ENCODE data around the gene RHOG. TPM values are rescaled to one million over a fixed set of nuclear protein-coding genes. Genes with fewer than 3 reads are reported as not detected.

Gene RHOG
- total and polyA plus RNA-seq, 4 experiments from 2014 or later, result 99.4 to 228 (median 114) TPM

- peak within 1 kb of the TSS; percentile 99 to 100 (median 99) for H3K27ac Mint-ChIP-seq
- peak within 1 kb of the TSS; percentile 90 to 97 (median 94) for H3K4me3 Mint-ChIP-seq
- intact Hi-C loops (cut with micrococcal nuclease), result loop anchor here (1.0 to 5.0 kb wide), 7 partner anchors 9 to 217 kb away; no protein-coding TSS in a partner anchor
- ChIA-PET CTCF (ENCODE audit: partially characterized antibody) (interaction anchor here (0.5 to 25.8 kb wide), 63 partner anchors 16 to 332 kb away, joined by 3 to 934 read pairs (median 7); partner anchors contain the start of genes PGAP2 and RHOG), POLR2A (ENCODE audit: partially characterized antibody) (interaction anchor here (0.8 to 9.1 kb wide), 52 partner anchors 9 to 243 kb away, joined by 3 to 659 read pairs (median 8); partner anchors contain the start of genes NUP98, PGAP2, RHOG and RRM1)
- H3K9me3 Mint-ChIP-seq, result peaks cover 0 to 2% (median 0%) of the 10 kb centered on the region in 8 donors
- H3K4me1 ChIP-seq (ENCODE audit: insufficient read depth, low read length), result peaks cover 64% of the 10 kb centered on the region
- H3K36me3 ChIP-seq (ENCODE audit: insufficient read depth, low read length), result no peaks in the 10 kb centered on the region
- peak within 1 kb of the TSS; percentile 91 to 92 for H3K4me3 ChIP-seq (ENCODE audit: low read length in 2 of 2)
- peaks cover 49 to 71% (median 61%) of the 10 kb centered on the region in 4 donors for H3K4me1 Mint-ChIP-seq
- DNase-seq, result peak; percentile 96 to 98 (median 97)
- no peaks in the 10 kb centered on the region for H3K9me3 ChIP-seq (ENCODE audit: control insufficient read depth in 1 of 2, low read length in 2 of 2)
- no peaks in the 10 kb centered on the region for H3K27me3 Mint-ChIP-seq
- peaks cover 4 to 25% of the 10 kb centered on the region in 2 donors for H3K36me3 Mint-ChIP-seq
- no peaks in the 10 kb centered on the region for H3K27me3 ChIP-seq (ENCODE audit: insufficient read depth, low read length)
- H3K27ac ChIP-seq (ENCODE audit: low read depth, low read length), result peak within 1 kb of the TSS; percentile 94
These were observed 14.4 kb upstream of the RHOG start, which contains the start of gene STIM1 for GRCh38 chr11:3854977-3855807. TSS of gene STIM1 (plus strand) at chr11:3855664. CDS start at chr11:3856271, 607 bp downstream.

GRCh38 chr11:3854660-3854976 lies 13.9 kb upstream of the RHOG start:
- peaks cover 4 to 25% of the 10 kb centered on the region in 2 donors for H3K36me3 Mint-ChIP-seq
- POLR2A ChIA-PET (ENCODE audit: partially characterized antibody), result interaction anchor here (0.8 to 9.1 kb wide), 51 partner anchors 9 to 244 kb away, joined by 3 to 659 read pairs (median 8); partner anchors contain the start of genes NUP98, PGAP2, RHOG and RRM1
- H3K4me1 Mint-ChIP-seq, result peaks cover 45 to 66% (median 56%) of the 10 kb centered on the region in 4 donors
- peak overlapping the region; percentile 20 to 91 for H3K4me3 ChIP-seq (ENCODE audit: low read length in 2 of 2)
- H3K9me3 ChIP-seq (ENCODE audit: control insufficient read depth in 1 of 2, low read length in 2 of 2), result no peaks in the 10 kb centered on the region
- no peaks in the 10 kb centered on the region for H3K36me3 ChIP-seq (ENCODE audit: insufficient read depth, low read length)
- peaks cover 58% of the 10 kb centered on the region for H3K4me1 ChIP-seq (ENCODE audit: insufficient read depth, low read length)
- peak overlapping the region; percentile 94 for H3K27ac ChIP-seq (ENCODE audit: low read depth, low read length)
- H3K4me3 Mint-ChIP-seq, result peak overlapping the region; percentile 89 to 97 (median 92)
- no peaks in the 10 kb centered on the region for H3K27me3 Mint-ChIP-seq
- no peak for DNase-seq
- CTCF ChIA-PET (ENCODE audit: partially characterized antibody), result interaction anchor here (0.7 to 25.8 kb wide), 60 partner anchors 16 to 332 kb away, joined by 3 to 934 read pairs (median 8); partner anchors contain the start of genes PGAP2 and RHOG
- H3K9me3 Mint-ChIP-seq, result peaks cover 0 to 2% (median 0%) of the 10 kb centered on the region in 8 donors
- intact Hi-C loops (cut with micrococcal nuclease), result loop anchor here (1.0 to 2.0 kb wide), 4 partner anchors 13 to 218 kb away; no protein-coding TSS in a partner anchor
- H3K27ac Mint-ChIP-seq, result peak overlapping the region; percentile 99 to 100 (median 99)
- H3K27me3 ChIP-seq (ENCODE audit: insufficient read depth, low read length), result no peaks in the 10 kb centered on the region

GRCh38 chr11:3853899-3854659 lies 13.3 kb upstream of the RHOG start:
- Histone ChIP-seq H3K36me3 (ENCODE audit: insufficient read depth, low read length) (no peaks in the 10 kb centered on the region), H3K27ac (ENCODE audit: low read depth, low read length) (peak overlapping the region; percentile 94), H3K4me3 (ENCODE audit: low read length in 2 of 2) (peak overlapping the region; percentile 20 to 91), H3K27me3 (ENCODE audit: insufficient read depth, low read length) (no peaks in the 10 kb centered on the region), H3K9me3 (ENCODE audit: control insufficient read depth in 1 of 2, low read length in 2 of 2) (no peaks in the 10 kb centered on the region), H3K4me1 (ENCODE audit: insufficient read depth, low read length) (peaks cover 58% of the 10 kb centered on the region)
- peaks cover 0 to 2% (median 0%) of the 10 kb centered on the region in 8 donors for H3K9me3 Mint-ChIP-seq
- peaks cover 4 to 25% of the 10 kb centered on the region in 2 donors for H3K36me3 Mint-ChIP-seq
- peak overlapping the region; percentile 99 to 100 (median 99) for H3K27ac Mint-ChIP-seq
- intact Hi-C loops (cut with micrococcal nuclease), result loop anchor here (1.0 to 2.0 kb wide), 4 partner anchors 13 to 218 kb away; no protein-coding TSS in a partner anchor
- ChIA-PET POLR2A (ENCODE audit: partially characterized antibody) (interaction anchor here (0.9 to 9.1 kb wide), 44 partner anchors 10 to 245 kb away, joined by 3 to 659 read pairs (median 10); partner anchors contain the start of genes NUP98, PGAP2, RHOG and RRM1), CTCF (ENCODE audit: partially characterized antibody) (interaction anchor here (0.7 to 25.8 kb wide), 58 partner anchors 15 to 333 kb away, joined by 3 to 934 read pairs (median 8); partner anchors contain the start of genes PGAP2 and RHOG)
- H3K4me1 Mint-ChIP-seq, result peaks cover 45 to 65% (median 55%) of the 10 kb centered on the region in 4 donors
- H3K4me3 Mint-ChIP-seq, result peak overlapping the region; percentile 89 to 97 (median 92)
- no peaks in the 10 kb centered on the region for H3K27me3 Mint-ChIP-seq
- DNase-seq, result peak; percentile 79 to 87 (median 84)

GRCh38 chr11:3853545-3853842 lies 12.7 kb upstream of the RHOG start:
- H3K4me1 ChIP-seq (ENCODE audit: insufficient read depth, low read length), result peaks cover 53% of the 10 kb centered on the region
- no peak overlapping the region for H3K4me3 ChIP-seq (ENCODE audit: low read length in 2 of 2)
- no peak for DNase-seq
- peak overlapping the region; percentile 7 to 97 (median 90) for H3K4me3 Mint-ChIP-seq
- peaks cover 0 to 2% (median 0%) of the 10 kb centered on the region in 8 donors for H3K9me3 Mint-ChIP-seq
- peak overlapping the region; percentile 94 for H3K27ac ChIP-seq (ENCODE audit: low read depth, low read length)
- H3K9me3 ChIP-seq (ENCODE audit: control insufficient read depth in 1 of 2, low read length in 2 of 2), result no peaks in the 10 kb centered on the region
- CTCF ChIA-PET (ENCODE audit: partially characterized antibody), result interaction anchor here (0.7 to 25.8 kb wide), 17 partner anchors 15 to 232 kb away, joined by 3 to 934 read pairs (median 24); partner anchors contain the start of genes PGAP2 and RHOG
- H3K36me3 ChIP-seq (ENCODE audit: insufficient read depth, low read length), result no peaks in the 10 kb centered on the region
- H3K4me1 Mint-ChIP-seq, result peaks cover 41 to 62% (median 51%) of the 10 kb centered on the region in 4 donors
- peaks cover 4 to 25% of the 10 kb centered on the region in 2 donors for H3K36me3 Mint-ChIP-seq
- no peaks in the 10 kb centered on the region for H3K27me3 ChIP-seq (ENCODE audit: insufficient read depth, low read length)
- no peaks in the 10 kb centered on the region for H3K27me3 Mint-ChIP-seq
- intact Hi-C loops (cut with micrococcal nuclease), result no loop called here
- H3K27ac Mint-ChIP-seq, result peak overlapping the region; percentile 99 to 100 (median 99)
- POLR2A ChIA-PET (ENCODE audit: partially characterized antibody), result interaction anchor here (1.1 to 9.1 kb wide), 18 partner anchors 11 to 240 kb away, joined by 3 to 659 read pairs (median 26); partner anchors contain the start of genes NUP98, PGAP2, RHOG and RRM1

- POLR2A ChIA-PET (ENCODE audit: partially characterized antibody), result interaction anchor here (0.7 to 9.1 kb wide), 14 partner anchors 9 to 224 kb away, joined by 3 to 659 read pairs (median 4); partner anchors contain the start of genes PGAP2 and RHOG
- H3K4me1 Mint-ChIP-seq, result peaks cover 25 to 38% (median 30%) of the 10 kb centered on the region in 4 donors
- H3K27ac Mint-ChIP-seq, result peak overlapping the region; percentile 4 to 76 (median 62)
These were observed 8.6 kb upstream of the RHOG start for GRCh38 chr11:3849297-3849874.

GRCh38 chr11:3845670-3846069 lies 4.9 kb upstream of the RHOG start:
- DNase-seq, result no peak
- Mint-ChIP-seq H3K27me3 (no peaks in the 10 kb centered on the region), H3K4me1 (peaks cover 12 to 29% (median 17%) of the 10 kb centered on the region in 4 donors), H3K36me3 (peaks cover 0 to 5% of the 10 kb centered on the region in 2 donors), H3K27ac (no peak overlapping the region), H3K4me3 (no peak overlapping the region), H3K9me3 (no peaks in the 10 kb centered on the region)
- Histone ChIP-seq H3K4me1 (ENCODE audit: insufficient read depth, low read length) (peaks cover 15% of the 10 kb centered on the region), H3K27me3 (ENCODE audit: insufficient read depth, low read length) (no peaks in the 10 kb centered on the region), H3K4me3 (ENCODE audit: low read length in 2 of 2) (no peak overlapping the region), H3K36me3 (ENCODE audit: insufficient read depth, low read length) (no peaks in the 10 kb centered on the region), H3K27ac (ENCODE audit: low read depth, low read length) (no peak overlapping the region), H3K9me3 (ENCODE audit: control insufficient read depth in 1 of 2, low read length in 2 of 2) (no peaks in the 10 kb centered on the region)
- CTCF ChIA-PET (ENCODE audit: partially characterized antibody), result interaction anchor here (0.6 to 25.8 kb wide), 3 partner anchors 9 to 220 kb away, joined by 3 to 934 read pairs (median 514); partner anchors contain the start of gene STIM1
- intact Hi-C loops (cut with micrococcal nuclease), result no loop called here
- POLR2A ChIA-PET (ENCODE audit: partially characterized antibody), result interaction anchor here (1.3 kb wide), 1 partner anchor 9 kb away, joined by 4 read pairs; the partner anchor contains the start of gene STIM1

More at GRCh38 chr11:3849297-3849874, 8.6 kb upstream of the RHOG start:
- Histone ChIP-seq H3K36me3 (ENCODE audit: insufficient read depth, low read length) (no peaks in the 10 kb centered on the region), H3K4me1 (ENCODE audit: insufficient read depth, low read length) (peaks cover 30% of the 10 kb centered on the region), H3K4me3 (ENCODE audit: low read length in 2 of 2) (no peak overlapping the region), H3K9me3 (ENCODE audit: control insufficient read depth in 1 of 2, low read length in 2 of 2) (no peaks in the 10 kb centered on the region), H3K27me3 (ENCODE audit: insufficient read depth, low read length) (no peaks in the 10 kb centered on the region), H3K27ac (ENCODE audit: low read depth, low read length) (no peak overlapping the region)
- peak; percentile 57 to 70 (median 66) for DNase-seq
- intact Hi-C loops (cut with micrococcal nuclease), result loop anchor here (1.0 kb wide), 3 partner anchors 8 to 223 kb away; no protein-coding TSS in a partner anchor
- Mint-ChIP-seq H3K36me3 (peaks cover 0 to 3% of the 10 kb centered on the region in 2 donors), H3K27me3 (no peaks in the 10 kb centered on the region), H3K4me3 (peak overlapping the region in 1 of 8 donors; percentile 21), H3K9me3 (no peaks in the 10 kb centered on the region)
- CTCF ChIA-PET (ENCODE audit: partially characterized antibody), result interaction anchor here (0.5 to 25.8 kb wide), 56 partner anchors 10 to 256 kb away, joined by 3 to 934 read pairs (median 6); partner anchors contain the start of genes PGAP2, RHOG and RRM1
